ENCODE results near the gene BFSP2. TPM values are rescaled to one million over a fixed set of nuclear protein-coding genes. Genes with fewer than 3 reads are reported as not detected.
A peak's percentile ranks its signal among the peaks of the same experiment; 100 is the strongest.
"Not testable (repeated sequence)": the region's sequence is repeated elsewhere in the genome, so short reads cannot be mapped to it uniquely, and the experiment has no call there.

BFSP2 gene
- total RNA-seq, 3 donors from 2014 or later, result not detected

- no peak overlapping the region for H3K4me3 Mint-ChIP-seq
- ATAC-seq, result no peak
- no peaks in the 10 kb centered on the region for H3K27me3 Mint-ChIP-seq (ENCODE audit: low read depth)
- no peak for DNase-seq
- no peaks in the 10 kb centered on the region for H3K9me3 Mint-ChIP-seq
- peaks cover 15% of the 10 kb centered on the region for H3K4me1 Mint-ChIP-seq (ENCODE audit: low read depth)
- no peaks in the 10 kb centered on the region for H3K36me3 Mint-ChIP-seq (ENCODE audit: insufficient read depth)
Measured at GRCh38 chr3:133466531-133467386, 66.9 kb downstream of the BFSP2 start.

DNA sequence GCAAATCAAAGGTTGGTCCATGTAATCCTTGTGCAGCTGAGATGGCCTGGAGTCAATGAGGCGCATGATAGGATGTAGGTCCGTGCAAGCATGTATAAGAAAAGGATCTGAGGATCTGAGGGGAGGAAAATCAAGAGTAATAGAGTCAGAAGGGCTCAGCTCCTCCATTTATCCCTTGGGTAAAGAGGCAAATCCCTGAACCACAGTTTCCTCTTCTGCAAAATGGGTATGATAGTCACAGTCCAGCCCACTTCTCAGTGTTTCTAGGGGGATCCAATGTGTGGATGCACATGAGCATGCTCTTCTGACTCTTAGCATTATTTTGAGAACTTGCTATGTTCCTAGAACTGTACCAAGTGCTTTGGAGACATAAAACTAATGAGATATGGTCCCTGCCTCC, 67.9 kb downstream of the BFSP2 start:
- Mint-ChIP-seq H3K9me3 (no peaks in the 10 kb centered on the region), H3K36me3 (ENCODE audit: insufficient read depth) (no peaks in the 10 kb centered on the region), H3K4me3 (no peak overlapping the region), H3K4me1 (ENCODE audit: low read depth) (peaks cover 15% of the 10 kb centered on the region), H3K27me3 (ENCODE audit: low read depth) (no peaks in the 10 kb centered on the region)
- no peak for DNase-seq
- ATAC-seq, result no peak

DNA sequence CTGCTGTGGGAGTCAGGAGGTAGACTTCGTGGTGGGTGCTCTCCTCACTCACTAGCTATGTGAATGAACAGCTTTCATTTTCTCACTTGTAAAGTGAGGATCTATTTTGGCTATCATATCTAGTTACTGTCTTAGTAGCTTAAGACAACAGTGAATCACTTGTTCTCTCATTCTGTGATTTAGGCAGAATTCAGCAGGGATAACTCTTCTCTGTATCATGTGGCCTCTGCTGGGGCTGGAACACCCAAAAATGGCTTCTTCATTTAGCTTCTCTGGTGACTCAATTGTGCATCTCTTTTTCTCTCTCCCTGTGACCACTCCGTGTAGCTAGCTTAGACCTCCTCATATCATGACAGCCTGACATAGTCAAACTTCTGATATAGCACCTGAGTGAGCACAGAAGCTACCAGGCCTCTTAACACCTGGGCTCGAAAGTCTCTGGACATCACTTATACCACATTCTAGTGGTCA, 68.4 kb downstream of the BFSP2 start:
- H3K9me3 Mint-ChIP-seq, result no peaks in the 10 kb centered on the region
- peaks cover 14% of the 10 kb centered on the region for H3K4me1 Mint-ChIP-seq (ENCODE audit: low read depth)
- DNase-seq (no peak), ATAC-seq (peak; percentile 53 to 63)
- no peaks in the 10 kb centered on the region for H3K27me3 Mint-ChIP-seq (ENCODE audit: low read depth)
- H3K4me3 Mint-ChIP-seq, result no peak overlapping the region
- H3K36me3 Mint-ChIP-seq (ENCODE audit: insufficient read depth), result no peaks in the 10 kb centered on the region

DNA sequence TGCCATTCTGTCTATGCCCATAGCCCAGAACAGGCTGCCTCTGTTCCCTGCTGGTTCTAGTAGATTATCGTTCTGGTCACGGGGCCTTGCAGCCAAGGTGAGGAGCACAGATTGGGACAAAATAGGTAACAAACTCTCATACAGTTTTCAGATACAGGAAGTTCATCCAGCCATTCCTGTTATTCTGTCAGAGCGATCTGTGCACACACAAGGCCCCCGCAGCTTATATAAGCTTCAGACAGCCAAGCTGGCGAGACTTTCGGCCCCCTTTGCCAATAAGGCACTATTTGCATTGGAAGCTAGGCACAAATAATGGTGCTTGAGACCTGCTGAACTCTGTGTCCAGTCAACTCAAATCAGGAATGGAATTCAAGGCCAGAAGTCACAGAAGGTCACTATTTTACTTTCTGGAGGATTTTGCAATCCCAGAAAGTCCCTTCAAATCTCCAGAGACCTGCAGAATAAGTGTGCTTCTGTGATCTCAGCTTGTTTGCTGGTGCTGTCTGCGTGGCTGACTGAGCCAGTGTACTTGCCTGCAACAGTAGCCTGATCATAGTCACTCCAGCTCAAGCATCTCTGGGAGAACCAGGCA, 69.4 kb downstream of the BFSP2 start:
- ATAC-seq (no peak), DNase-seq (no peak)
- Mint-ChIP-seq H3K36me3 (ENCODE audit: insufficient read depth) (no peaks in the 10 kb centered on the region), H3K4me3 (no peak overlapping the region), H3K9me3 (no peaks in the 10 kb centered on the region), H3K4me1 (ENCODE audit: low read depth) (peaks cover 11% of the 10 kb centered on the region), H3K27me3 (ENCODE audit: low read depth) (no peaks in the 10 kb centered on the region)

GRCh38 chr3:133472242-133472641, 72.4 kb downstream of the BFSP2 start:
- ATAC-seq (no peak), DNase-seq (no peak)
- Mint-ChIP-seq H3K9me3 (no peaks in the 10 kb centered on the region), H3K4me1 (ENCODE audit: low read depth) (peaks cover 27% of the 10 kb centered on the region), H3K36me3 (ENCODE audit: insufficient read depth) (no peaks in the 10 kb centered on the region), H3K4me3 (no peak overlapping the region), H3K27me3 (ENCODE audit: low read depth) (no peaks in the 10 kb centered on the region)

DNA sequence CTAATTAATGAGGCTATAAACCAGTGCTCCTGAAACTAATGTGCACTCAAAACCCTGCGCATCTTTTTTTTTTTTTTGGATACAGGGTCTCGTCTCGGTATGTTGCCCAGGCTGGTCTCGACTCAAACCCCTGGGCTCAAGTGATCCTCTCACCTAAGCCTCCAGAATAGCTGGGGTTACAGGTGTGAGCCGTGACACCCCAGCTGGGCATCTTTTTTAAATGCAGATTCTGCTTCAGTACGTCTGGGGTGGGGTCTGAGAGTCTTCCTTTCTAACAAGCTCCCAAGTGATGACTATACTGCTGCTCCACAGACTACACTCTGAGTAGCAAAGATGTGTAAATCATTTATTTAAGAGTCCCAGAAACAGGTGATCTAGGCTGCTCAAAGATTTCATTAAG, 73.0 kb downstream of the BFSP2 start:
- Mint-ChIP-seq H3K4me3 (no peak overlapping the region), H3K4me1 (ENCODE audit: low read depth) (peaks cover 31% of the 10 kb centered on the region), H3K36me3 (ENCODE audit: insufficient read depth) (no peaks in the 10 kb centered on the region), H3K9me3 (no peaks in the 10 kb centered on the region), H3K27me3 (ENCODE audit: low read depth) (no peaks in the 10 kb centered on the region)
- DNase-seq (no peak), ATAC-seq (no peak)

- DNase-seq, result not testable (repeated sequence)
Measured at GRCh38 chr3:133473472-133474191, 73.8 kb downstream of the BFSP2 start.

DNA sequence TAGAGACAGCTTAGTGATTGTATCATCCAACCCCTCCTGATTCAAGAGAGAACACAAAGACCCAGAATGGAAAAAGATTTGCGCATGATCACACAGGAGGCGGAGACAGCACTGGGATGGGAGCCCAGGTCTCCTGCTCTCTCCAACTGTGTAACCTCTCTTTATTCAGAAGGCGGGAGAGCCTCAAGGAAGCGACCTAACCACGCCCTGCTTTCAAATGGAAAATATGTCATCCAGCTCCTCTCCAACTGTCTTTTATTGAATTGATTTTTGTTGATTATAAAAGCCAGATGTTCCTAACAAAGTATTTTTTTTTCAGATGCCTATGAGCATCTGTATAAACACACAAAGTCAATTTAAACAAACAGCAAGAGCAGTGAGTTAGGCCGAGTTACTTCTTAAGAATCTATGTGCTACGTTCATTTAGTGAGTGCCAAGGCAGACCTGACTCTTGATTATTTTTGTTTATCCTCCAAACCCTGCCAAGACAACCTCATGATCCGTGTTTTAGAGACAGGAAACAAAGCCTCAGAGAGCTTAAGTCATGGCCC, 74.5 kb downstream of the BFSP2 start:
- Mint-ChIP-seq H3K36me3 (ENCODE audit: insufficient read depth) (no peaks in the 10 kb centered on the region), H3K4me1 (ENCODE audit: low read depth) (peaks cover 37% of the 10 kb centered on the region), H3K4me3 (no peak overlapping the region), H3K9me3 (no peaks in the 10 kb centered on the region), H3K27me3 (ENCODE audit: low read depth) (no peaks in the 10 kb centered on the region)
- DNase-seq (no peak), ATAC-seq (no peak)

More at GRCh38 chr3:133473472-133474191, 73.8 kb downstream of the BFSP2 start:
- H3K4me3 Mint-ChIP-seq; H3K36me3 Mint-ChIP-seq (ENCODE audit: insufficient read depth); ATAC-seq; H3K27me3 Mint-ChIP-seq (ENCODE audit: low read depth); H3K9me3 Mint-ChIP-seq: not testable (repeated sequence)
- peaks cover 34% of the 10 kb centered on the region for H3K4me1 Mint-ChIP-seq (ENCODE audit: low read depth)

GRCh38 chr3:133474817-133475216, 75.0 kb downstream of the BFSP2 start:
- DNase-seq, result no peak
- H3K27me3 Mint-ChIP-seq (ENCODE audit: low read depth), result no peaks in the 10 kb centered on the region
- no peak overlapping the region for H3K4me3 Mint-ChIP-seq
- no peak for ATAC-seq
- H3K36me3 Mint-ChIP-seq (ENCODE audit: insufficient read depth), result no peaks in the 10 kb centered on the region
- peaks cover 37% of the 10 kb centered on the region for H3K4me1 Mint-ChIP-seq (ENCODE audit: low read depth)
- no peaks in the 10 kb centered on the region for H3K9me3 Mint-ChIP-seq

DNA sequence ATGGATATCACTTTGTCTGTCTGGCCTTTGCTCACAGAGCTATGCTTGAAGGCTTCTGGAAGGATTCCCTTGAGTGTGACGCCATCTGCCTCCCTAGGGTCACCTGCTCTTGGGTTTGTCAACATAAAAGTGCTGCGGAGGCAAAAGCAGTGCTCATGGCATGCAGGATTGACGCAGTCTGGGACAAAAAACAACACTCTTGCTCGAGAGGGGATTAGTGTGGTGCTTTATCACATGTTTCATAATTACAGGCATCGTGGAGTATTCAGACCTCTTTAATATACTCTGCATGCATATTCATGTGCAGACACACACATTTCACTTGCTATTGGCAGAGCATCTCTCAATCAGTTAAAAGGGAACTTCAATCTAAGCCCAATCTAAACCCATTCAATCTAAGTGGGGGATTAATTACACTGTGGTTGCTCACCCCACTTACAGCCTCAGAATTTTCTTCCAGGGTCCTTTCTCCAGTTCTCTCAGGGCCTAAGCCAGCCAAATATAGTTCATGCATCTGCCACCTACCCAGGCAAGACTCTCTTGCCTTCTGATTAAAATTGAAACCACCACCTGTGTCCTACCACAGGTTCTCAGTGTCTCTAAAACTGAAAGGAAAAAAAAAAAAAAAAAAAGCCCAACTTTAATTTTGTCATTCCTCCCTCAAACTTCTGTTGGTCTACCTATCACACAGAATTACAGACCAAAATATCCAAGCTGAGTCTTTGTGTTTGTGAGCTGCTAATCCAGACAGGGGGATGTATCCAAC, 75.6 kb downstream of the BFSP2 start:
- no peaks in the 10 kb centered on the region for H3K9me3 Mint-ChIP-seq
- peaks cover 40% of the 10 kb centered on the region for H3K4me1 Mint-ChIP-seq (ENCODE audit: low read depth)
- H3K4me3 Mint-ChIP-seq, result no peak overlapping the region
- ATAC-seq (peak; percentile 91 to 92), DNase-seq (no peak)
- no peaks in the 10 kb centered on the region for H3K27me3 Mint-ChIP-seq (ENCODE audit: low read depth)
- no peaks in the 10 kb centered on the region for H3K36me3 Mint-ChIP-seq (ENCODE audit: insufficient read depth)

DNA sequence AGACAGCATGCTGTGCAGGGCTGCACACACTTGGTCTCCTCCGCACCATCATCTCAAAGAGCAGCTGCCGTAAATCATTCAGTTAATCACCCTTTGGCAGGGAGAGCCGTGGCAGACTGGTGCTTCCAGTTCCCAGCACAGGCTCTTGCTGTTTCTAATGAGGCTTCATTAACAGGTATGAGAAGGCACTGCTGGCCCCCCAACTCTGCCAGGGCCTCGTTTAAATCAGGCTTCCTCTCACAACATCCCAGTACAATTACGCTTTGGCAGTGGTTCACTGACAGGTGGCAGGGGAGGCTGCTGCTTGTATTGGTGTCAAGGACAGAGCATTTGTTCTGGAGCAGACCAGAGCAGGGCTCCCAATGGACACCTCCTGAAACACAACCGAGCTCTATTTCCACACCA, 77.1 kb downstream of the BFSP2 start:
- ATAC-seq (no peak), DNase-seq (no peak)
- no peaks in the 10 kb centered on the region for H3K36me3 Mint-ChIP-seq (ENCODE audit: insufficient read depth)
- no peaks in the 10 kb centered on the region for H3K9me3 Mint-ChIP-seq
- no peak overlapping the region for H3K4me3 Mint-ChIP-seq
- peaks cover 42% of the 10 kb centered on the region for H3K4me1 Mint-ChIP-seq (ENCODE audit: low read depth)
- H3K27me3 Mint-ChIP-seq (ENCODE audit: low read depth), result no peaks in the 10 kb centered on the region

DNA sequence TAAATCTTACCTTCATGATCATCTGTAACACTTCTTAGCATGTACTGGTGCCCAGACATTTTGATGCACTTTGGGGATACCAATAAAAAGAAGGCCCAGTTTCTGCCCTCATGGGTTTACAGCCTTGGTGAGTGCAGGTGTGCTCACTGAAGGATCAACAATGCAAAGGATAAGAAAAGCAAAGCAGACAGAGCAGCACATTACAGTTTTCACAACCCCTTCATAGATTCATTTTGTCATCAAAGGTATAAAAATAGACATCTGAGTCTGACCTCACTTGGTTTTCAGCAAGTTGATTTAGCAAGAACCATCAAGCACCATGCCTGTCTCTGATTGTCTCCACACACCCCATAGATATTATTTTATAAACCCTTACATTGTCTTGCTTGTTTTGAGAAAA, 77.6 kb downstream of the BFSP2 start:
- DNase-seq, result no peak
- ATAC-seq, result no peak
- Mint-ChIP-seq H3K27me3 (ENCODE audit: low read depth) (no peaks in the 10 kb centered on the region), H3K9me3 (no peaks in the 10 kb centered on the region), H3K36me3 (ENCODE audit: insufficient read depth) (no peaks in the 10 kb centered on the region), H3K4me1 (ENCODE audit: low read depth) (peaks cover 43% of the 10 kb centered on the region), H3K4me3 (no peak overlapping the region)

GRCh38 chr3:133478624-133479023, 78.8 kb downstream of the BFSP2 start:
- Mint-ChIP-seq H3K4me3 (no peak overlapping the region), H3K9me3 (no peaks in the 10 kb centered on the region), H3K4me1 (ENCODE audit: low read depth) (peaks cover 43% of the 10 kb centered on the region), H3K27me3 (ENCODE audit: low read depth) (no peaks in the 10 kb centered on the region), H3K36me3 (ENCODE audit: insufficient read depth) (no peaks in the 10 kb centered on the region)
- ATAC-seq (no peak), DNase-seq (no peak)

DNA sequence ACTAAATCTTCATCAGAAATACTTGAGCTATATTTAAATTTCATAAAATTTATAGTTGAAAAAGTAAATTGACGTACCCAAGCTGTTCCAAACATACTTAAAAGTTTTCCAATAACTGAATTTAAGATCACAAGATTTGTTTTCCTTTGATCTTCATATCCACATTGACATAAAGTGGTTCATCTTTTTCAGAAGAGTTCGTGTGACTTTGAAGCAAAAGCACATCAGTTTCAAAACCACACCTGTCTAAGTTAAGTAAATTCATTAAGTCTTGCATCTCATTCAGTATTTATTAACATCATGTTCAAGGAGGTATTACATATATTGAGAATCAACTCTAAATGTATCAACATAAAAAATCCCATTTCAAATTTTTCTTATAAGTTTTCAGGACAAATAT, 79.5 kb downstream of the BFSP2 start:
- H3K9me3 Mint-ChIP-seq, result no peaks in the 10 kb centered on the region
- H3K4me1 Mint-ChIP-seq (ENCODE audit: low read depth), result peaks cover 39% of the 10 kb centered on the region
- DNase-seq, result no peak
- H3K4me3 Mint-ChIP-seq, result no peak overlapping the region
- no peaks in the 10 kb centered on the region for H3K36me3 Mint-ChIP-seq (ENCODE audit: insufficient read depth)
- H3K27me3 Mint-ChIP-seq (ENCODE audit: low read depth), result no peaks in the 10 kb centered on the region
- ATAC-seq, result no peak

Data from activated T-cell treated with anti-CD3 and anti-CD28 coated beads, Interleukin-2, amount 50 U/mL, for 4 hours (primary cell).